Keratinocyte (primary cell): ENCODE results near the gene NPM3. TPM values are rescaled to one million over a fixed set of nuclear protein-coding genes. Genes with fewer than 3 reads are reported as not detected.

Source experiments
- DNase-seq: peaks from one replicate; pipeline ENCODE4 v3.0.0-alpha.2; 2011; ENCODE audit warnings: low read depth, missing footprints, low spot score
- FAIRE-seq: peaks from 2 replicates; lab custom pipeline; 2011; peaks lifted over from hg19 to GRCh38; lab: Jason Lieb, UNC
- H2AFZ ChIP-seq: 2 replicates; pipeline ENCODE4 v1.6.0; 2012; ENCODE audit warnings: low read length, control low read depth, inconsistent platforms; ENCODE audit not compliant: control insufficient read depth
- H3K27ac ChIP-seq: 2 replicates; pipeline ENCODE4 v1.5.1; 2011; ENCODE audit warnings: low read length; ENCODE audit not compliant: control insufficient read depth, insufficient read depth
- H3K27me3 ChIP-seq: 3 replicates; pipeline ENCODE4 v1.6.0; 2011; ENCODE audit warnings: low read length; ENCODE audit not compliant: control insufficient read depth, insufficient read depth; ENCODE audit errors: extremely low read depth
- H3K36me3 ChIP-seq, 2 experiments: 2 replicates in 1 of 2; 3 replicates in 1 of 2; pipeline ENCODE4 v1.5.1; 2011; ENCODE audit warnings: low read length in 2 of 2, mild to moderate bottlenecking in 1 of 2; ENCODE audit not compliant: control insufficient read depth in 2 of 2, insufficient read depth in 2 of 2; ENCODE audit errors: extremely low read depth in 1 of 2
- H3K4me1 ChIP-seq: 3 replicates; pipeline ENCODE4 v1.5.1; 2011; ENCODE audit warnings: low read length; ENCODE audit not compliant: control insufficient read depth, insufficient read depth; ENCODE audit errors: extremely low read depth
- H3K4me2 ChIP-seq: 3 replicates; pipeline ENCODE4 v1.6.0; 2011; ENCODE audit warnings: low read depth, low read length; ENCODE audit not compliant: control insufficient read depth, insufficient read depth; ENCODE audit errors: extremely low read depth
- H3K4me3 ChIP-seq, 3 experiments: fragments of 200-600 bp in 1 of 3; sonication (generic) in 1 of 3; 2 replicates in 2 of 3; 3 replicates in 1 of 3; pipeline ENCODE4 v1.5.1; 2011 to 2016; ENCODE audit warnings: low read length in 3 of 3, mild to moderate bottlenecking in 3 of 3, control low read depth in 2 of 3, inconsistent platforms in 1 of 3, low read depth in 1 of 3, mixed read lengths in 1 of 3, mixed run types in 1 of 3, moderate library complexity in 1 of 3; ENCODE audit not compliant: control insufficient read depth in 2 of 3, insufficient read depth in 2 of 3; ENCODE audit errors: extremely low read depth in 1 of 3
- H3K79me2 ChIP-seq: 2 replicates; pipeline ENCODE4 v1.6.0; 2012; ENCODE audit warnings: low read length; ENCODE audit not compliant: control insufficient read depth, insufficient read depth
- H3K9ac ChIP-seq: 3 replicates; pipeline ENCODE4 v1.6.0; 2011; ENCODE audit warnings: low read length; ENCODE audit not compliant: control insufficient read depth, insufficient read depth; ENCODE audit errors: extremely low read depth
- H3K9me1 ChIP-seq: 3 replicates; pipeline ENCODE4 v1.6.0; 2011; ENCODE audit warnings: low read length; ENCODE audit not compliant: control insufficient read depth, insufficient read depth; ENCODE audit errors: extremely low read depth
- H3K9me3 ChIP-seq: 2 replicates; pipeline ENCODE4 v1.5.1; 2012; ENCODE audit warnings: low read depth, low read length; ENCODE audit not compliant: control insufficient read depth
- H4K20me1 ChIP-seq: 3 replicates; pipeline ENCODE4 v1.6.0; 2011; ENCODE audit warnings: low read length; ENCODE audit not compliant: control insufficient read depth, insufficient read depth; ENCODE audit errors: extremely low read depth
- CTCF ChIP-seq, 3 experiments: IDR thresholded peaks in 1 of 3; conservative IDR thresholded peaks in 1 of 3; optimal IDR thresholded peaks in 1 of 3; 2 replicates in 2 of 3; 3 replicates in 1 of 3; pipeline versions ENCODE3 to v1.5.1; 2011; ENCODE audit warnings: low read length in 3 of 3, mild to moderate bottlenecking in 3 of 3, moderate library complexity in 2 of 3, control low read depth in 1 of 3, inconsistent platforms in 1 of 3; ENCODE audit not compliant: insufficient read depth in 2 of 3; ENCODE audit errors: extremely low read depth in 1 of 3
- EZH2 ChIP-seq: IDR thresholded peaks from one replicate; pipeline ENCODE4 v1.6.1; 2012; ENCODE audit warnings: inconsistent platforms, mild to moderate bottlenecking, low read length, moderate library complexity
- dilution Hi-C: fragments of 300-500 bp; cut with MboI; formaldehyde crosslinking; loops from one replicate; pipeline ENCODE4 v1.7.0; 2020; ENCODE audit warnings: low sequenced_read_pairs; ENCODE audit not compliant: extremely low pct_ligation_motif_present
- polyA plus RNA-seq, 5 experiments: library from polyadenylated mRNA; depleted of rRNA in 3 of 5; stranded (reverse) in 3 of 5; stranded (forward) in 1 of 5; unstranded in 1 of 5; fragments of >200 nt; gene quantifications; 1 replicate in 1 of 5; 2 replicates in 3 of 5; 3 replicates in 1 of 5; pipeline versions ENCODE4 v1.2.1 to v1.2.3, GENCODE V29; 2011 to 2012; ENCODE audit warnings: missing spikeins in 2 of 5, low read depth in 1 of 5, low replicate concordance in 1 of 5

NPM3 gene
- polyA plus RNA-seq, 1 donor (not counting 4 experiments of a cell fraction or from before 2014, with no cell fraction given) = 77.2 TPM

DNA sequence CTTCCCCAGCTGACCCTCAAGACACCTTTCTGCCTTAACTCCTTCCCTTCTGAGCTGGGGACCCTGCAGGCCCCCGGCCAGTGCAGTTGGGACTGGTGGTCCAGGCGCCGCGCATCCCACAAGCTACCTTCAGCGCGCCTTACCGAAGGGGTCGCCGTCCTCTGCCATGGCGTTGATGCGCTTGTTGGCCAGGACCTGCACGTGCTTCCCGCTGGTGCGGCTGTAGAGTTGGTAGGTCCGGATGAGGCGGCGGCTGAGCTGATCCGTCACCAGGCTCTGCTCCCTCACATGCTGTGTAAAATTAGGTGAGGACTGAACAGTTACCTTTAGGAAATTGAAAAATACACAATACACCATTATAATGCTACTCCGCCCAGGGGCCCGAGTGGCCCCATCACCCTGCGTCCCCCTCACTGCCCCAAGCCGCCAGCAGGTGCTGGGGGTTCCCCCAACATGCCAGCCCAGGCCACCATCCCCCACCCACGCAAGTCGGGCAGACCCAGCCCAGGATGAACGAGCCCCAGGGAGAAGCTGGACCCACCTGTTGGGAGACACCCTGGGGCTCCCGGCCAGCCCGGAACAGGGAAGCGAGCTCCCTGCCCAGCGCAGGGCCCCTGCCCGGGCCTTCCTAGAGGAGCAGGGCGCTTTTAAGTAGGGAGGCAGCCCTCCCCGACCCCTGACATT lies 8.5 kb downstream of the NPM3 start:
- dilution Hi-C loops = no loop called here
- Histone ChIP-seq H3K9me1 (no peaks in the 10 kb centered on the region), H3K27me3 (peaks cover 82% of the 10 kb centered on the region), H2AFZ (no peak overlapping the region), H3K9ac (no peak overlapping the region), H3K4me2 (no peak overlapping the region), H3K4me1 (peaks cover 12% of the 10 kb centered on the region), H4K20me1 (peaks cover 15% of the 10 kb centered on the region), H3K36me3 (peaks cover 0 to 3% of the 10 kb centered on the region in 2 experiments), H3K27ac (no peak overlapping the region), H3K79me2 (no peaks in the 10 kb centered on the region), H3K4me3 (no peak overlapping the region), H3K9me3 (no peaks in the 10 kb centered on the region)
- no peak for FAIRE-seq
- no peak for TF ChIP-seq CTCF (optimal IDR thresholded peaks at IDR 0.05 in 1 of 3, IDR thresholded peaks at IDR 0.05 in 1 of 3, conservative IDR thresholded peaks at IDR 0.05 in 1 of 3; ENCODE audit: extremely low read depth in 1 of 3, insufficient read depth in 2 of 3, low read length in 3 of 3)
- TF ChIP-seq EZH2 = peak; percentile 97
- DNase-seq = no peak

DNA sequence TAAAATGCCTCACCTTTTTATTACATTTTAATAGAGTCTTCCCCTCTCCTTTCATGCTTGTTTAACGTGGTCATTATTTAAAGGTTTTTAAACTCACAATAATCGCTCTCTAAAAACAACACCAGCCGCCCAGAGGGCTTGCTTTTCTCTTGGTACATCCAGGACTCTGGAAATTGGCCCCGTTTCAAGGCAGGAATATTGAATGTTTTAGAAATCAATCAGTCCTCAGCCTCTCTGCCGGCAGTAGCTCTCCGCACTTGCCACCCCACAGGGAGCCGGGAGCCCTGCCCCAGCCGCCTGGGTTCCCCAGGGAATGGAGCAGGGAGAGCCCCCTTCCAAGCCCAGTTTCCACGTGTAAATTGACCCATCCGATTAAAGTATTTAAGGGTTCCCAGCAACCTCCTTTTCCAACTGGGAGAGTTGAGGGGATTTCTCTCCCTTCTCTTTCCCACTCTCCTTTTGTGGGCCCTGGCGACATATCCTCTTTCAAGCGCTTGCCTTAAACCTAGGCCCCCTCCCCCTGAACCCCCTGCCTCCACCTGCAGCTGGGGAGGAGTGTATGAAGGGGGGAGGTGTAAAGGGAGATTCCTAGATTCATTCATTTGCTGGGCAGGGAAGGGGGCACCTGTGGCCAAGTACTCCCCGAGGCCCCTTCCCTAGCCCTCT lies 9.2 kb downstream of the NPM3 start:
- dilution Hi-C loops = no loop called here
- Histone ChIP-seq H2AFZ (no peak overlapping the region), H3K36me3 (peaks cover 0 to 3% of the 10 kb centered on the region in 2 experiments), H3K9ac (no peak overlapping the region), H4K20me1 (peaks cover 15% of the 10 kb centered on the region), H3K4me2 (no peak overlapping the region), H3K4me3 (no peak overlapping the region), H3K27me3 (peaks cover 81% of the 10 kb centered on the region), H3K9me1 (no peaks in the 10 kb centered on the region), H3K79me2 (no peaks in the 10 kb centered on the region), H3K27ac (no peak overlapping the region), H3K9me3 (no peaks in the 10 kb centered on the region), H3K4me1 (peaks cover 5% of the 10 kb centered on the region)
- DNase-seq (no peak), FAIRE-seq (no peak)
- no peak for TF ChIP-seq EZH2
